Panc1 (cell line): ENCODE data around the gene UGT1A8. TPM values are rescaled to one million over a fixed set of nuclear protein-coding genes. Genes with fewer than 3 reads are reported as not detected.

ENCODE experiments used
- ATAC-seq: fragments of 200-7000 bp; cut with Tn5 transposase; 2 replicates; pipeline ENCODE4 v1.9.1; 2020; ENCODE audit warnings: mild to moderate bottlenecking, moderate library complexity
- BruUV-seq: library from RNA; stranded (reverse); fragments of 400-500 nt; replicated peaks from 2 replicates; lab custom pipeline; 2021; lab: Mats Ljungman, UMichigan
- CTCF ChIA-PET: fragments of 300-600 bp; sonication (Branson Sonifier 250); formaldehyde crosslinking; loops from one replicate; lab custom pipeline; 2022; ENCODE audit warnings: antibody characterized with exemption; lab: Charles Lee
- POLR2A ChIA-PET: fragments of 300-600 bp; sonication (Branson Sonifier 250); formaldehyde crosslinking; loops from one replicate; lab custom pipeline; 2022; ENCODE audit warnings: antibody characterized with exemption; lab: Charles Lee
- DNase-seq: peaks from one replicate; pipeline ENCODE4 v3.0.0-alpha.2; 2010; ENCODE audit warnings: low read depth, low spot score
- H3K27ac ChIP-seq: 2 replicates; pipeline ENCODE4 v1.5.1; 2011; ENCODE audit warnings: mild to moderate bottlenecking, low read length, inconsistent platforms
- H3K27me3 ChIP-seq: fragments of 200-500 bp; sonication (Bioruptor generic); 2 replicates; pipeline ENCODE4 v1.6.0; 2014; ENCODE audit warnings: low read length, inconsistent platforms; ENCODE audit not compliant: control insufficient read depth, insufficient read depth
- H3K36me3 ChIP-seq: fragments of 200-500 bp; sonication (Bioruptor generic); 2 replicates; pipeline ENCODE4 v1.5.1; 2014; ENCODE audit warnings: inconsistent platforms, mild to moderate bottlenecking, low read length, moderate library complexity; ENCODE audit not compliant: control insufficient read depth, insufficient read depth
- H3K4me1 ChIP-seq: 2 replicates; pipeline ENCODE4 v1.5.1; 2011; ENCODE audit warnings: inconsistent platforms, mild to moderate bottlenecking, low read length, moderate library complexity; ENCODE audit not compliant: control insufficient read depth, insufficient read depth
- H3K4me3 ChIP-seq, 2 experiments: 2 replicates each; pipeline ENCODE4 v1.5.1; 2011 to 2012; ENCODE audit warnings: low read depth in 2 of 2, low read length in 2 of 2, mild to moderate bottlenecking in 2 of 2, inconsistent platforms in 1 of 2, moderate library complexity in 1 of 2
- H3K9me3 ChIP-seq: fragments of 200-500 bp; sonication (Bioruptor generic); 2 replicates; pipeline ENCODE4 v1.5.1; 2014; ENCODE audit warnings: low read depth, mild to moderate bottlenecking, inconsistent platforms, low read length, moderate library complexity; ENCODE audit not compliant: control insufficient read depth, insufficient read depth
- CTCF ChIP-seq: fragments of 450-650 bp; IDR thresholded peaks from 2 replicates; pipeline ENCODE4 v1.5.1; 2017; ENCODE audit warnings: mild to moderate bottlenecking
- POLR2AphosphoS5 ChIP-seq: IDR thresholded peaks from 2 replicates; pipeline ENCODE4 v1.6.1; 2012; ENCODE audit warnings: mild to moderate bottlenecking, low read depth, low read length, moderate library complexity
- REST ChIP-seq, 2 experiments: IDR thresholded peaks; 2 replicates each; pipeline ENCODE4 v1.6.1; 2011 to 2012; ENCODE audit warnings: low read depth in 2 of 2, control low read depth in 1 of 2, low read length in 1 of 2, mild to moderate bottlenecking in 1 of 2, moderate library complexity in 1 of 2; ENCODE audit not compliant: insufficient read depth in 1 of 2
- SIN3A ChIP-seq: IDR thresholded peaks from 2 replicates; pipeline ENCODE4 v1.6.1; 2012; ENCODE audit warnings: low read depth, mild to moderate bottlenecking, low read length, moderate library complexity, borderline replicate concordance; ENCODE audit not compliant: insufficient read depth
- TCF7L2 ChIP-seq: IDR thresholded peaks from 2 replicates; pipeline ENCODE4 v1.6.1; 2011; ENCODE audit warnings: mild to moderate bottlenecking, low read depth, low read length, inconsistent platforms
- in situ Hi-C: cut with HindIII; loops from 2 replicates; pipeline ENCODE4 v1.10.0; 2016; ENCODE audit warnings: low sequenced_read_pairs, low pct_unique_long_range_greater_than_20kb
- intact Hi-C: fragments of 100-400 bp; cut with micrococcal nuclease; formaldehyde crosslinking; loops from one replicate; pipeline ENCODE4 v1.10.0; 2022; ENCODE audit not compliant: unreplicated experiment
- total RNA-seq: library from RNA; stranded (reverse); gene quantifications from one replicate; pipeline ENCODE4 v1.2.1, GENCODE V29; 2021; ENCODE audit not compliant: unreplicated experiment

Gene UGT1A8
- total RNA-seq, 1 experiment from 2014 or later, result 0.15 TPM

- CTCF ChIA-PET, result no interaction called here
These were observed 194.3 kb downstream of the UGT1A8 start for GRCh38 chr2:233811732-233812131.

GRCh38 chr2:233813236-233814055 is 196.0 kb downstream of the UGT1A8 start:
- ATAC-seq (no peak), DNase-seq (no peak)
- Histone ChIP-seq H3K27me3 (no peaks in the 10 kb centered on the region), H3K36me3 (no peaks in the 10 kb centered on the region), H3K9me3 (no peaks in the 10 kb centered on the region), H3K4me1 (no peaks in the 10 kb centered on the region), H3K27ac (no peak overlapping the region), H3K4me3 (no peak overlapping the region)
- CTCF ChIA-PET, result no interaction called here
- TF ChIP-seq REST (IDR thresholded peaks at IDR 0.05; ENCODE audit: insufficient read depth in 1 of 2, low read depth in 2 of 2, low read length in 1 of 2) (no peak), SIN3A (no peak), POLR2AphosphoS5 (no peak), CTCF (no peak), TCF7L2 (no peak)
- in situ Hi-C loops (no loop called here), intact Hi-C loops (no loop called here)
- BruUV-seq, result no TSS peak
- POLR2A ChIA-PET, result no interaction called here

More at GRCh38 chr2:233811732-233812131, 194.3 kb downstream of the UGT1A8 start:
- Histone ChIP-seq H3K27ac (no peak overlapping the region), H3K27me3 (no peaks in the 10 kb centered on the region), H3K9me3 (no peaks in the 10 kb centered on the region), H3K4me3 (no peak overlapping the region), H3K36me3 (no peaks in the 10 kb centered on the region), H3K4me1 (no peaks in the 10 kb centered on the region)
- DNase-seq (no peak), ATAC-seq (no peak)
- intact Hi-C loops (no loop called here), in situ Hi-C loops (no loop called here)
- BruUV-seq, result no TSS peak
- POLR2A ChIA-PET, result no interaction called here
- TF ChIP-seq CTCF, result no peak
- no peak for TF ChIP-seq SIN3A
- TF ChIP-seq TCF7L2, result no peak
- no peak for TF ChIP-seq POLR2AphosphoS5
- TF ChIP-seq REST (IDR thresholded peaks at IDR 0.05; ENCODE audit: insufficient read depth in 1 of 2, low read depth in 2 of 2, low read length in 1 of 2), result no peak
